DOHH2 (cell line): ENCODE measurements around the gene PTPN5.

Experiments used
- CTCF ChIP-seq: fragments of 200-600 bp; sonication (generic); IDR thresholded peaks from one replicate; pipeline ENCODE4 v1.5.1; 2014; ENCODE audit warnings: antibody characterized with exemption, mild to moderate bottlenecking, low read depth, low read length; ENCODE audit not compliant: poor library complexity, severe bottlenecking
- EZH2phosphoT487 ChIP-seq: fragments of 200-600 bp; sonication (generic); IDR thresholded peaks from 2 replicates; pipeline ENCODE4 v1.6.1; 2017; ENCODE audit warnings: borderline replicate concordance, mild to moderate bottlenecking, antibody characterized with exemption, low read length, moderate library complexity, mixed read lengths

- TF ChIP-seq CTCF (no peak), EZH2phosphoT487 (no peak)
Observed at GRCh38 chr11:18726040-18726439, 65.6 kb downstream of the PTPN5 start, which contains the start of gene IGSF22.
